ENCODE results near the gene VSTM5. TPM values are rescaled to one million over a fixed set of nuclear protein-coding genes. Genes with fewer than 3 reads are reported as not detected.

VSTM5 gene
- polyA plus RNA-seq, 1 donor (not counting 4 experiments of a cell fraction or from before 2014, with no cell fraction given), result 0.13 TPM

- H3K27me3 ChIP-seq (ENCODE audit: control insufficient read depth, extremely low read depth, insufficient read depth, low read length), result no peaks in the 10 kb centered on the region
Observed at GRCh38 chr11:93858121-93858775, 7.8 kb upstream of the VSTM5 start.

GRCh38 chr11:93857413-93858120 lies 7.1 kb upstream of the VSTM5 start:
- Histone ChIP-seq H2AFZ (ENCODE audit: control insufficient read depth, low read length) (no peak overlapping the region), H3K9me1 (ENCODE audit: control insufficient read depth, extremely low read depth, insufficient read depth, low read length) (no peaks in the 10 kb centered on the region), H3K79me2 (ENCODE audit: control insufficient read depth, insufficient read depth, low read length) (no peaks in the 10 kb centered on the region), H3K9ac (ENCODE audit: control insufficient read depth, extremely low read depth, insufficient read depth, low read length) (no peak overlapping the region), H3K36me3 (ENCODE audit: control insufficient read depth in 2 of 2, extremely low read depth in 1 of 2, insufficient read depth in 2 of 2, low read length in 2 of 2) (no peaks in the 10 kb centered on the region), H3K27me3 (ENCODE audit: control insufficient read depth, extremely low read depth, insufficient read depth, low read length) (no peaks in the 10 kb centered on the region), H3K4me3 (ENCODE audit: control insufficient read depth in 2 of 3, extremely low read depth in 1 of 3, insufficient read depth in 2 of 3, low read depth in 1 of 3, low read length in 3 of 3) (no peak overlapping the region), H4K20me1 (ENCODE audit: control insufficient read depth, extremely low read depth, insufficient read depth, low read length) (no peaks in the 10 kb centered on the region), H3K27ac (ENCODE audit: control insufficient read depth, insufficient read depth, low read length) (no peak overlapping the region), H3K4me2 (ENCODE audit: control insufficient read depth, extremely low read depth, insufficient read depth, low read depth, low read length) (no peak overlapping the region), H3K9me3 (ENCODE audit: control insufficient read depth, low read depth, low read length) (no peaks in the 10 kb centered on the region), H3K4me1 (ENCODE audit: control insufficient read depth, extremely low read depth, insufficient read depth, low read length) (no peaks in the 10 kb centered on the region)
- no peak for TF ChIP-seq CTCF (optimal IDR thresholded peaks at IDR 0.05 in 1 of 3, IDR thresholded peaks at IDR 0.05 in 1 of 3, conservative IDR thresholded peaks at IDR 0.05 in 1 of 3; ENCODE audit: extremely low read depth in 1 of 3, insufficient read depth in 2 of 3, low read length in 3 of 3)
- no peak for TF ChIP-seq EZH2 (IDR thresholded peaks at IDR 0.05; ENCODE audit: low read length)
- dilution Hi-C loops (cut with MboI; ENCODE audit: extremely low pct_ligation_motif_present, low sequenced_read_pairs), result no loop called here
- FAIRE-seq (no peak), DNase-seq (ENCODE audit: low read depth, low spot score) (no peak)

More at GRCh38 chr11:93858121-93858775, 7.8 kb upstream of the VSTM5 start:
- dilution Hi-C loops (cut with MboI; ENCODE audit: extremely low pct_ligation_motif_present, low sequenced_read_pairs), result no loop called here
- Histone ChIP-seq H3K36me3 (ENCODE audit: control insufficient read depth in 2 of 2, extremely low read depth in 1 of 2, insufficient read depth in 2 of 2, low read length in 2 of 2) (no peaks in the 10 kb centered on the region), H3K9ac (ENCODE audit: control insufficient read depth, extremely low read depth, insufficient read depth, low read length) (no peak overlapping the region), H3K4me3 (ENCODE audit: control insufficient read depth in 2 of 3, extremely low read depth in 1 of 3, insufficient read depth in 2 of 3, low read depth in 1 of 3, low read length in 3 of 3) (no peak overlapping the region), H3K9me3 (ENCODE audit: control insufficient read depth, low read depth, low read length) (no peaks in the 10 kb centered on the region), H3K4me1 (ENCODE audit: control insufficient read depth, extremely low read depth, insufficient read depth, low read length) (no peaks in the 10 kb centered on the region), H3K9me1 (ENCODE audit: control insufficient read depth, extremely low read depth, insufficient read depth, low read length) (no peaks in the 10 kb centered on the region), H2AFZ (ENCODE audit: control insufficient read depth, low read length) (no peak overlapping the region), H3K27ac (ENCODE audit: control insufficient read depth, insufficient read depth, low read length) (no peak overlapping the region), H3K4me2 (ENCODE audit: control insufficient read depth, extremely low read depth, insufficient read depth, low read depth, low read length) (no peak overlapping the region), H3K79me2 (ENCODE audit: control insufficient read depth, insufficient read depth, low read length) (no peaks in the 10 kb centered on the region), H4K20me1 (ENCODE audit: control insufficient read depth, extremely low read depth, insufficient read depth, low read length) (no peaks in the 10 kb centered on the region)
- FAIRE-seq (no peak), DNase-seq (ENCODE audit: low read depth, low spot score) (no peak)
- TF ChIP-seq EZH2 (IDR thresholded peaks at IDR 0.05; ENCODE audit: low read length) (no peak), CTCF (optimal IDR thresholded peaks at IDR 0.05 in 1 of 3, IDR thresholded peaks at IDR 0.05 in 1 of 3, conservative IDR thresholded peaks at IDR 0.05 in 1 of 3; ENCODE audit: extremely low read depth in 1 of 3, insufficient read depth in 2 of 3, low read length in 3 of 3) (no peak)
